Right lobe of liver (tissue), 4 donors: ENCODE results near the gene MATN4.

Source experiments
- CTCF ChIP-seq, 4 donors: fragments of 200-600 bp in 3 of 4; fragments of 450-650 bp in 1 of 4; IDR thresholded peaks; one replicate each; pipeline versions ENCODE4 v1.5.1 to v1.8.0; 2016 to 2022; ENCODE audit warnings: antibody characterized with exemption in 4 of 4, mild to moderate bottlenecking in 2 of 4
- POLR2A ChIP-seq: fragments of 450-650 bp; IDR thresholded peaks from one replicate; pipeline ENCODE4 v1.6.1; 2017; ENCODE audit warnings: antibody characterized with exemption, mild to moderate bottlenecking
- donor health status: DM: no; HTN: no; CAD: no.
- donor health status: DM: no; HTN: no; CAD: no.
- donor health status: DM: no; HTN: yes; CAD: no.

DNA sequence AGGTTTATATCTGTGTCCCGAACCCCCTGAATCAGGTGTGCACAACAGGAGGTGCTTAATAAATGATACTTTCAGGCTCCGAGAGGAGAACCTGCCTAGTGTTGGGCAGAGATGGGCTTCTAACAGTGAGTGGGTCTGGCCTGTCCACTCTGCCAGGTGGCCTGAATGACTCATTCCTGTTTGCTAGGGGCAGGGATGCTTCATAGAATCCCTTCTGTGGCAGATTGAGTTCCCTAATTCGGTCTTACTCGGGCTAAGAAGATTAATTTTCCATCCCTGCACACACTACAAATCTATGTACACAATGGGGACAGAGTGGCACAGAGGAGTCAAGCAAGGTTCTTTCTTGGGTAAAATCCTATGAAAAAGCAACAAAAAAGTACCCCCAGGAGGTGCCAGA, 20.4 kb upstream of the MATN4 start:
- no peak for TF ChIP-seq CTCF (IDR thresholded peaks at IDR 0.05)
- TF ChIP-seq POLR2A: peak; percentile 16
